ENCODE results near the gene ERO1A. TPM values are rescaled to one million over a fixed set of nuclear protein-coding genes. Genes with fewer than 3 reads are reported as not detected.

The ERO1A gene
- total RNA-seq, 1 experiment from 2014 or later: 118 TPM

DNA sequence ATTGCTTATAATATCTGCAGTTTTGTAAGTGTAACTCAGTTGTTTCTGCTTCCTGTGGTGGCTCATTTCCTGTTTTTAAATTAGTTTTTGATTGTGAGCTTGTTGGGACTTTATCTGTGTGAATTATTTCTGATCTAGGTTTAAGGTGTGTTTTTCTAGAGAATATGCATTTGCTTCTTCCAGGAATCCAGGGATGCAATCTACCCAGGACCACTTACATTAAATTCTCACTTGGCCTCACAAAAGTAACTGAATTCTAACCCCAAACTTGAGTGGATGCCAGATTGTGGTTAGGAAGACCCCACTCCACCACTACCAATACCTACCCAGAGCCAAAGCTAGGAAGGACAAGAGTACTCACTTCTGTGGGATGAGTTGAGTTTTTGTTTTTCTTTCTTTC is 46.5 kb upstream of the ERO1A start:
- ChIA-PET CTCF (interaction anchor here (1.2 kb wide), 1 partner anchor 12 kb away, joined by 4 read pairs; the partner anchor contains the start of gene STYX), RAD21 (ENCODE audit: low non-redundant PET in 1 of 2, low total read pairs in 2 of 2, uncharacterized antibody in 2 of 2, unreplicated experiment in 2 of 2) (no interaction called here), POLR2A (no interaction called here)
- no peaks in the 10 kb centered on the region; a peak in 1 of 4 replicates for H3K36me3 ChIP-seq (ENCODE audit: control insufficient read depth in 1 of 2, insufficient read depth in 2 of 2, low read length in 2 of 2)
- no peak overlapping the region for H2AFZ ChIP-seq (ENCODE audit: low read depth, low read length, poor library complexity, severe bottlenecking)
- no peaks in the 10 kb centered on the region for H3K9me2 ChIP-seq (ENCODE audit: insufficient read depth)
- no peak overlapping the region for H3K4me3 ChIP-seq (replicated peaks in 1 of 2; ENCODE audit: low read depth in 1 of 2, low read length in 2 of 2)
- no peak for ATAC-seq
- H3K9me3 ChIP-seq (ENCODE audit: control insufficient read depth in 1 of 2, insufficient read depth in 1 of 2, low read depth in 1 of 2, low read length in 2 of 2): no peaks in the 10 kb centered on the region
- H3K27me3 ChIP-seq (ENCODE audit: insufficient read depth, low read length): no peaks in the 10 kb centered on the region
- no peak overlapping the region for H3K9ac ChIP-seq (ENCODE audit: low read length)
- intact Hi-C loops (cut with micrococcal nuclease): no loop called here
- peaks cover 0 to 6% of the 10 kb centered on the region in 2 experiments; a peak in 1 of 4 replicates for H3K4me1 ChIP-seq (ENCODE audit: control insufficient read depth in 1 of 2, insufficient read depth in 2 of 2, low read length in 2 of 2)
- DNase-seq (ENCODE audit: low read depth, low spot score): no peak
- TF ChIP-seq SP1 (IDR thresholded peaks at IDR 0.05; ENCODE audit: low read depth): no peak
- TF ChIP-seq REST (IDR thresholded peaks at IDR 0.05; ENCODE audit: low read depth): no peak
- TF ChIP-seq CTCF (IDR thresholded peaks at IDR 0.05 in 2 of 3, conservative IDR thresholded peaks at IDR 0.05 in 1 of 3; ENCODE audit: borderline replicate concordance in 1 of 3, insufficient read depth in 1 of 3, low read depth in 2 of 3, low read length in 2 of 3): no peak
- no peak for TF ChIP-seq EGR1 (IDR thresholded peaks at IDR 0.05; ENCODE audit: low read depth)
- no peak for TF ChIP-seq ELF1 (IDR thresholded peaks at IDR 0.05; ENCODE audit: borderline replicate concordance, low read depth)
- no peak for TF ChIP-seq RAD21 (IDR thresholded peaks at IDR 0.05; ENCODE audit: low read depth)
- TF ChIP-seq POLR2AphosphoS5 (IDR thresholded peaks at IDR 0.05; ENCODE audit: low read depth, low read length): no peak
- TF ChIP-seq EZH2 (IDR thresholded peaks at IDR 0.05): no peak
- TF ChIP-seq ZFX (IDR thresholded peaks at IDR 0.05): no peak
- no peak for TF ChIP-seq FOSL1 (IDR thresholded peaks at IDR 0.05; ENCODE audit: low read depth)
- no peak for TF ChIP-seq TCF7L2 (IDR thresholded peaks at IDR 0.05; ENCODE audit: borderline replicate concordance, extremely low read depth, insufficient read depth, insufficient read length)
- no peak for TF ChIP-seq YY1 (IDR thresholded peaks at IDR 0.05; ENCODE audit: extremely low read depth, insufficient replicate concordance, low read depth, low read length)
- no peak for TF ChIP-seq EZH2phosphoT487 (IDR thresholded peaks at IDR 0.05; ENCODE audit: borderline replicate concordance)
- TF ChIP-seq, protein P1, sequence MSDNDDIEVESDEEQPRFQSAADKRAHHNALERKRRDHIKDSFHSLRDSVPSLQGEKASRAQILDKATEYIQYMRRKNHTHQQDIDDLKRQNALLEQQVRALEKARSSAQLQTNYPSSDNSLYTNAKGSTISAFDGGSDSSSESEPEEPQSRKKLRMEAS (IDR thresholded peaks at IDR 0.05): no peak
- no peak for TF ChIP-seq SRF (IDR thresholded peaks at IDR 0.05; ENCODE audit: low read depth)
- no TSS peak for BruUV-seq (replicated peaks)
- no peak overlapping the region for H3K27ac ChIP-seq (ENCODE audit: low read depth, low read length)
- peaks cover 34% of the 10 kb centered on the region for H3K79me2 ChIP-seq (ENCODE audit: insufficient read depth, low read length)
- no peak overlapping the region for H3K4me2 ChIP-seq (ENCODE audit: low read length)
- H4K20me1 ChIP-seq (ENCODE audit: insufficient read depth): no peaks in the 10 kb centered on the region
